ENCODE measurements around the gene CYP27B1. TPM values are rescaled to one million over a fixed set of nuclear protein-coding genes. Genes with fewer than 3 reads are reported as not detected.
A peak's percentile ranks its signal among the peaks of the same experiment; 100 is the strongest.

Gene CYP27B1
- total RNA-seq, 2 donors from 2014 or later: 0.28 to 0.33 TPM

DNA sequence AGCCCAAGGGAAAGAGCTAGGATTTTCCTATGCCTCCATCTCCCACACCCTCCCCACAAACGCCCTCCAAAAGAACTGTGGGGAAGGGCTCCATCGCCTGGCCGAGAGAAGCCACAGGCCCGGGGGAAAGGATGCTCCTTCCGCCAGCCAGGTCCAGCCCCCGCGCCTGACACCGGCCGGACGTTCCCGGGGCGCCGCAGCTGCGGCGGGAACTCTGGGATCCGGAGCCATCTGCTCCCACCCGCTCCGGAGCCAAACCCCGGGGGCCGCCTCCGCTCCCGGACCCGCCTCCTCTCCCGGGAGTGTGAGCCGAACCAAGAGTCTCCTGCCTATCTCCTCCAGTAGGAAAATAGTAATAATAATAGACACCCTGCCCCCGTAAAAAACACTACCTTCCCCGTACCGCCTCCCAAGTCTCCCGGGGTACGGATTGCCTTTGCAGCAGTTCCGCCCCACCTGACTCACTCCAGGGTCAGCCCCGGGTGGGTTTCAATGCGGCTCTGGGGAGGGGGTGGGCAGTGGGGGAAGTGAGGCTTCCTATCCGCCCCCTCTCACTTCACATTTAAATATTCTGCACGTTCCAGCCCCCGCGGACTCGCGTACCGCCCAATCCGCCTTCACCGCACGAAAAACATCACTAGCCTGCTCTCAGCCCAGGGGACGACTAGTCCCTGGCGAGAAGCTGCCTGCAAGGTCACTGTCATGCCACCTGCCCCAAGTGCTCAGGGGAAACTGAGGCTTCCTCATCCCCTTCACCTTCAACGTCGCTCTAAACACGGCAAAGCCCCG, 30.7 kb downstream of the CYP27B1 start:
- Histone ChIP-seq H3K36me3 (no peaks in the 10 kb centered on the region), H3K27me3 (peaks cover 16 to 29% of the 10 kb centered on the region in 2 donors), H3K4me1 (peaks cover 0 to 41% of the 10 kb centered on the region in 2 donors), H3K4me3 (peak overlapping the region in 1 of 2 donors; percentile 49), H3K9me3 (no peaks in the 10 kb centered on the region), H3K27ac (no peak overlapping the region)
- no peak for DNase-seq (ENCODE audit: low spot score)
- TF ChIP-seq, protein P1, sequence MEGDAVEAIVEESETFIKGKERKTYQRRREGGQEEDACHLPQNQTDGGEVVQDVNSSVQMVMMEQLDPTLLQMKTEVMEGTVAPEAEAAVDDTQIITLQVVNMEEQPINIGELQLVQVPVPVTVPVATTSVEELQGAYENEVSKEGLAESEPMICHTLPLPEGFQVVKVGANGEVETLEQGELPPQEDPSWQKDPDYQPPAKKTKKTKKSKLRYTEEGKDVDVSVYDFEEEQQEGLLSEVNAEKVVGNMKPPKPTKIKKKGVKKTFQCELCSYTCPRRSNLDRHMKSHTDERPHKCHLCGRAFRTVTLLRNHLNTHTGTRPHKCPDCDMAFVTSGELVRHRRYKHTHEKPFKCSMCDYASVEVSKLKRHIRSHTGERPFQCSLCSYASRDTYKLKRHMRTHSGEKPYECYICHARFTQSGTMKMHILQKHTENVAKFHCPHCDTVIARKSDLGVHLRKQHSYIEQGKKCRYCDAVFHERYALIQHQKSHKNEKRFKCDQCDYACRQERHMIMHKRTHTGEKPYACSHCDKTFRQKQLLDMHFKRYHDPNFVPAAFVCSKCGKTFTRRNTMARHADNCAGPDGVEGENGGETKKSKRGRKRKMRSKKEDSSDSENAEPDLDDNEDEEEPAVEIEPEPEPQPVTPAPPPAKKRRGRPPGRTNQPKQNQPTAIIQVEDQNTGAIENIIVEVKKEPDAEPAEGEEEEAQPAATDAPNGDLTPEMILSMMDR (IDR thresholded peaks at IDR 0.05): peak in 1 of 2 donors; percentile 44

DNA sequence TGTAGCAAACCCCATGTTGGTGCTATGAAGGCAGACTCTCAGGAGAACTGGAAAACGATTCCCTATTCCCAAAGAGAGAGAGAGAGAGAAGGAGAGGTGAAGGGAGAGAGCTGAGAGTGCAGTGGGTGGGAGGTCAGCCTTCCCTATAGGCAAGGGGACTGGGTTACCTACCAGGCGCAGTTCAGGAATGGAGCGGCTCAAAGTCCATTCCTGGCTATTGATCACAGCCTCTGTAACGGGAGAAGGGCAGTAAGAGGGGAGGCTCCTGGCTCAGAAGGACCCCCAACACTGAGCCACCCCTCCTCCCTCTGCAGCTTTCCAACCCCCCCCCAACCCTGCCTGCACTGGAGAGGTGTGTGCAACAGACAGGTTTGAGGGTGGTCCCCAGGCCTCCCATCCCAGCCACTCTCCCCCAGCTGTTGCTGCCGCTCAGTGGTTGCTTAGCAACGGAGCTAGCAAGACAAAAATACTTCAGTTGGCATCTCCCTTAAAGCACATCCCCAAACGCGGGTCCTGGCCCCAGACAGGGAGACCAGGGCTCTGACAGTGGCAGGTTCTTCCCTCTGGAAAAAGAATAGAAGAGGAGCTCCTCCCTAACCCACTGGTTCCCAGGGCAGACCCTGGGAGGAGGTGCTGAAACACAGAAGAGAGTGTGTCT, 31.6 kb downstream of the CYP27B1 start:
- Histone ChIP-seq H3K27me3 (peaks cover 16 to 29% of the 10 kb centered on the region in 2 donors), H3K36me3 (no peaks in the 10 kb centered on the region), H3K9me3 (no peaks in the 10 kb centered on the region), H3K4me1 (peaks cover 0 to 41% of the 10 kb centered on the region in 2 donors), H3K4me3 (no peak overlapping the region), H3K27ac (no peak overlapping the region)
- TF ChIP-seq, protein P1 (IDR thresholded peaks at IDR 0.05): no peak
- DNase-seq (ENCODE audit: low spot score): no peak

DNA sequence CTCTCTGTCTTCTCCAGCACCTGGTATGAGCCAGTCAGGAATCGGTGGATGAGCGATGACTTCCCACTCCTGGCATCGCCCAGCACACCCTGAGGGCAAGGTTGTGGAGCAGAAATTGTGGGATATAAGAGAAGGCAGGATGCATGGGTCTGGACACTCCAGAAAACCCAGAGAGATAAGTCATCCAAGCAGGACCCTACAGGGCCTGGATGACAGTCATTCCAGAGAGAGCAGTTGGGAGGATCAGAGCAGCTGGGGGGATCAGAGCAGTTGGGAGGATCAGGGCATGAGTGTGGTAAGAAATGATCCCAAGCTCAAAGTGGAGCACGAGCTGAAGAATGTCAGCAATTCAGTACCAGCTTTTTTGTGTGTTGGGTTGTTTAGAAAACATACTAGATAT, 32.3 kb downstream of the CYP27B1 start:
- no peak overlapping the region for H3K4me3 ChIP-seq
- no peak for DNase-seq (ENCODE audit: low spot score)
- no peaks in the 10 kb centered on the region for H3K9me3 ChIP-seq
- H3K27me3 ChIP-seq: peaks cover 16 to 29% of the 10 kb centered on the region in 2 donors
- TF ChIP-seq, protein P1 (IDR thresholded peaks at IDR 0.05): no peak
- no peaks in the 10 kb centered on the region for H3K36me3 ChIP-seq
- peaks cover 0 to 41% of the 10 kb centered on the region in 2 donors for H3K4me1 ChIP-seq
- H3K27ac ChIP-seq: no peak overlapping the region

DNA sequence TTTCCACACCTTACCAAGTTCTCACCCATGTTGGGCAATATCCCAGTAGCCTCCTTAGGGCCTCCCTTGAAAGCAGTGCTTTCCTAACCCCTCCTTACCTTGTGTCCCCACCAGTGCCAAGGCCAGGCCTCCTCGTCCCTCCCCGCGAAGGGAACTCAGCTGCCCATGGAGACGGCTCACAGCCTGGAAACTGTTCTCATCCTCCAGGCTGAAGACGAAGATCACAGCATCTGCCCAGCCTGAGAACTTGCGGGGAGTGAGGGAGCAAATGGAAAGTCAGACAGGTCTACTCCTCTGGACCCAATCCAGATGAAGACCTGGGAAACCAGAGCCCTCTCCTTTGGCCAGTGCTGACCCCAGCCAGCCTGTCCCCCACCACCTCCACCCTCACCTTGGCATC, 33.0 kb downstream of the CYP27B1 start:
- Histone ChIP-seq H3K4me1 (peaks cover 0 to 39% of the 10 kb centered on the region in 2 donors), H3K36me3 (no peaks in the 10 kb centered on the region), H3K27ac (no peak overlapping the region), H3K9me3 (no peaks in the 10 kb centered on the region), H3K27me3 (peaks cover 15 to 27% of the 10 kb centered on the region in 2 donors), H3K4me3 (no peak overlapping the region)
- TF ChIP-seq, protein P1 (IDR thresholded peaks at IDR 0.05): no peak
- DNase-seq (ENCODE audit: low spot score): no peak

DNA sequence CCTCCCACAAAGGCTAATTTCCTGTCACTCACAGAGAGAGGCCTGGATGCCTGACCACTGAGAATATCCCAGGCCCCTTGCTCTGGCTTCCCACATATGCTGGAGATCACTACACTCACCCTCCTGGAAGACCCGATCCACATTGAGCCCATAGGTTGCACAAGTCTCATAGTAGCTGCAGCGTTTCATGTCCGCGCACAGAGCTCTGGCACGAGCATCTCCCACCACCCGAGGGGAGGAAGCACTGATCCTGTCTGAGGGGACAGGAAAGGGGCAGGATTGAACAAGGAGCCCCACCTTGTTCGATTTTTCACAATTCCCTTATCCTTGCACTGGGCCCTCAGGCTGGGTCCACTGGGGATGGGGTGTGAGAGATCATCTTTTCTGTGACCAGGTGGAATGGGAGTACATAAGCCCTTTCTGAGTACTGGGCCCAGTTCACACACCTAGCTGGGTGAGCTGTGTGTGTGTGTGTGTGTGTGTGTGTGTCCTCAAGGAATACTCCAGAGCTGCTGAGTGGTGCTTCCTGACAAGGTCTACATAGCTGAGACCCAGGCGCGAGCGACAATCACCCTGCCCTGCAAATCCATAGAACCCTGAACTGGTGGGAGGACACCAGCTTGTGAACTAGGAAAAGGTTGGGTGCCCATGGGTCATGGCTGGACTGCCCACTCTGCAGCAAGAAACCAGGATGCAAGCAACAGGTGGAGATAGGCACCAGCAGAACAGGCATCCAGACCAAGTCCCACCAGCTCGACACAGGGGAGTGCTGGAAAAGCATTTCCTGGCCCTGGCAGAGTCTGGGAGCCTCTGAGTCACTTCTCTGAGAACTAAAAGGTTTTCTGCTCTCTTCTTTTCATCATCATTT, 33.9 kb downstream of the CYP27B1 start:
- peaks cover 0 to 30% of the 10 kb centered on the region in 2 donors for H3K4me1 ChIP-seq
- H3K27me3 ChIP-seq: peaks cover 8 to 18% of the 10 kb centered on the region in 2 donors
- H3K9me3 ChIP-seq: no peaks in the 10 kb centered on the region
- H3K27ac ChIP-seq: no peak overlapping the region
- TF ChIP-seq, protein P1 (IDR thresholded peaks at IDR 0.05): no peak
- H3K4me3 ChIP-seq: no peak overlapping the region
- no peaks in the 10 kb centered on the region for H3K36me3 ChIP-seq
- no peak for DNase-seq (ENCODE audit: low spot score)
